Activated CD4-positive, alpha-beta T cell treated with anti-CD3 and anti-CD28 coated beads, Interleukin-2, amount 50 U/mL, for 24 hours (primary cell): ENCODE measurements around the gene CD7.

Experiments
- DNase-seq, 2 donors: peaks; one replicate each; pipeline ENCODE4 v3.0.0-alpha.2; 2020; ENCODE audit warnings: low read depth in 1 of 2, low spot score in 1 of 2

The CD7 gene

GRCh38 chr17:82329683-82330321 is 12.4 kb upstream of the CD7 start:
- DNase-seq, result no peak

- DNase-seq, result no peak
Observed at GRCh38 chr17:82328994-82329507, 11.6 kb upstream of the CD7 start.

GRCh38 chr17:82328141-82328993 is 11.0 kb upstream of the CD7 start:
- DNase-seq, result no peak

DNA sequence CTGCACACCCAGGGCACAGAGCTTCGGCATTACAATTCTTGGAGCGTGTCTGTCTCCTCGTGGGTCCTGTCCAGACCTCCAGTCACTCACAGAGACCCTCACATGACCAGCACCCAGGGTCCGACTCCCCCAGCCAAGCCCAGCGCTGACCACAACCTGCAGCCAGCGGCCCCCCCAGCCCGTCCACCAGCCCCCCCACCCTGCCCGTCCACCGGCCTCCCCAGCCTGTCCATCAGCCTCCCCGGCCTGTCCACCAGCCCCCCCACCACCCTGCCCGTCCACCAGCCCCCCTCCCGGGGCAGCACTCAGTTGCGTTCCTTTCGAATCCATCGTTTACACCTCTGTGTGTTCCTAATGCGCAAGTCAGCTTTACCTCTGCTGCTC is 10.3 kb upstream of the CD7 start:
- DNase-seq, result no peak

GRCh38 chr17:82327289-82327688 is 9.9 kb upstream of the CD7 start:
- no peak for DNase-seq

- no peak for DNase-seq
Observed at GRCh38 chr17:82325286-82326180, 8.1 kb upstream of the CD7 start.

- DNase-seq, result no peak
Observed at GRCh38 chr17:82324566-82325285, 7.3 kb upstream of the CD7 start.

DNA sequence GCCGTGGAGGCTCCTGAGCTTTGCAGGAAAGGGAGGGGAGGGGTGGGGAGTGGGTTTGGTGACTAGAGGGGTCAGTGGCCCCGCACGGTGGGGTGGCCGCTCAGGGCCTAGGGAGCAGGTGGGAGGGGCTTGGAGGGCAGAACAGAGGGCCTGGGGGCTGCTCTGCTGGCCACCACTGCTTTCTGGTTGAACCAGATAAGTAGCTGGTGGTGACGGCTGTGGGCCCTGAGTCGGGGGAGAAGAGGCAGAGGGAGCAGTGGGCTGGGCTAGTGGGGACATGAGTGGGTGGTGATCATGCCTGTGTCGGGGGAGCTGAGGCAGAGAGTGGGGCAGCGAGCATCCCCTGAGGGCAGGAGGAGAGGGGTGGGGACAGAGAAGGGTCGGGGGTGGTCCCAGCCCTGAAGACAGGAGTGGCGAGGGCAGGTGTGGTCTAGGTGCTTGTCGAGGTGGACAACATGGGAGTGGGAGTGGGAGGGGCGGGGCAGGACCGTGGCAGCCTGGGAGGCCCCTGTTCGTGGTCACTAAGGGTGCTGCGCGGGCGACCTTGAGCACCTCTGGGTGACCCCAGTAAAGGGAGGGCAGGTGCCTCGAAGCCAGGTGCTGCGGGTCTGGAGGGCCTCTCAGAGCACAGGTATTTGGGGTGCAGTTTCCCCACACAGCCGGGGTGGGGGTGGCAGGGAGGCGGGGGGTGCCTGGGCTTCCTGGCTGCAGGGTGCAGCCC is 6.3 kb upstream of the CD7 start:
- no peak for DNase-seq

GRCh38 chr17:82322526-82323453 is 5.4 kb upstream of the CD7 start:
- DNase-seq, result no peak

- no peak for DNase-seq
Observed at GRCh38 chr17:82321947-82322466, 4.6 kb upstream of the CD7 start.

DNA sequence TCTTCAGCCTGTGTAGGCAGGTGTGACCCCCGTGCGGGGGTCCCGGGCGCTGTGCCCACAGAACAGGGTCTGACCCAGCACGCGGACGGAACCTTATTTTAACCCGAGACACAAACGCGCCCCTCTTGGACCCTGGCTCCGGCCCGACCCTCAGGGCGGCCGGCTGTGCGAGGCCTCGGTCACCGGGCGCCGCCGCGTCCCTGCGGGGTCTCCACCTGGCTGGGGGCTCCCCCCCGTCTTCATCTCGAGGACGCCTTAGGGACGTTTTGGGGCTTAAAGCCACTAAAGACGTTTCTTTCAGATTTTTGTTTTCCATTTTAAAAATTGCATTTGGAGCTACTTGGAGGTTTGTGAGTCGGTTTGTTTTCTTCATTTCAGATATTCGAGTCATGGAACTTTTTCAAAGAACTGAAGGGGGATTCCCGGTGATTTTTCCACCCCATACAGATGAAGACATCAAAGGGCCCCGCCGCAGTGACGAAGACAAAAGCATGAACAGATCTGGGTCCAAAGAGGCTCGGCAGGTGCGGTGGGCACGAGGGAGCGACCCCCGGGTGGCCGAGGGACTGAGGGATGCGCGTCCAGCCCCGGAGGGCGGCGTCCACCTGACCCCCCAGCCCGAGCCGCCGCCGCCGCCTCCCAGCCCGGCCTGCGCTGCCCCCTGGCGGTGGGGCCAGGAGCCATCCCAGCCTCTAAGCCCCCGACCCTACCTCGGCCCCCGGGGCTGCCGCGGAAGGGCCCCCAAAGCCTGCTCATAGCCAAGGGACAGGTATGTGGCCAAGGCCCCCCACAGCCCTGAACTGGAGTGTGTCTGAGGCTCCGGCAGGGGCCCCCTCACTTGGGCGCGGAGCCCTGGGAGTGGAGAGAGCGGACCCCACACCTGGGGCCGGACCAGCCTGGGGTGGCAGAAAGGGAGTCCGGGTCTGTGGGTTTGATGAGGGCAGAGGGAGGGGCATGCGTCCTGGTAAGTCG is 3.8 kb upstream of the CD7 start:
- DNase-seq, result peak; percentile 73 to 81

- no peak for DNase-seq
Observed at GRCh38 chr17:82320140-82320840, 2.9 kb upstream of the CD7 start.

DNA sequence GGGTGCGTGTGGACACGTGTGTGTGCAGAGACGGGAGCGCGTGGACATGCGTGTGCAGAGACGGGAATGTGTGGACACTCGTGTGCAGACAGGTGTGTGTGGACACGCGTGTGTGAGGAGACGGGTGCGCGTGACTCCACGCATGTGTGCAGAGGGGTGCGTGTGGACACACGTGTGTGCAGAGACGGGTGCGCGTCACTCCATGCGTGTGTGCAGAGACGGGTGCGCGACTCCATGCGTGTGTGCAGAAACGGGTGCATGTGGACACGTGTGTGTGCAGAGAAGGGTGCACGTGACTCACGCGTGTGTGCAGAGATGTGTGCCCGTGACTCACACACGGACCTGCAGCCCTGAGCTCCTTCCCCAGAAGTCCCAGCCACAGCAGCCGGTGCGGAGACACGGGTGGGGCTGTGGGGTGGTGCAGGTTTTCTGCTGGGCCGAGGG is 2.2 kb upstream of the CD7 start:
- no peak for DNase-seq

DNA sequence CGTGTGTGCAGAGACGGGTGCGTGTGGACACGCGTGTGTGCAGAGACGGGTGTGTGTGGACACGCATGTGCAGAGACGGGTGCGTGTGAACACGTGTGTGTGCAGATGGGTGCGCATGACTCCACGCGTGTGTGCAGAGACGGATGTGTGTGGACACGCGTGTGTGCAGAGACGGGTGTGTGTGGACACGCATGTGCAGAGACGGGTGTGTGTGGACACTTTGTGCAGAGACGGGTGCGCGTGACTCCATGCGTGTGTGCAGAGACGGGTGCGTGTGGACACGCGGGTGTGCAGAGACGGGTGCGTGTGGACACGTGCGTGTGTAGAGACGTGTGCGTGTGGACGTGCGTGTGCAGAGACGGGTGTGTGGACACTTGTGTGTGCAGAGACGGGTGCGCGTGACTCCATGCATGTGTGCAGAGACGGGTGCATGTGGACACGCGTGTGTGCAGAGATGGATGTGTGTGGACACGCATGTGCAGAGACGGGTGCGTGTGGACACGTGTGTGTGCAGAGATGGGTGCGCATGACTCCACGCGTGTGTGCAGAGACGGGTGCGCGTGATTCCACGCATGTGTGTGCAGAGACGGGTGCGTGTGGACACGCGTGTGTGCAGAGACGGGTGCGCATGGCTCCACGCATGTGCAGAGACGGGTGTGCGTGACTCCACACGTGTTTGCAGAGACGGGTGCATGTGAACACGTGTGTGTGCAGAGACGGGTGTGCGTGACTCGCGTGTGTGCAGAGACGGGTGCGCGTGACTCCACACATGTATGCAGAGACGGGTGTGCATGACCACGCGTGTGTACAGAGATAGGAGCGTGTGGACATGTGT is 1.6 kb upstream of the CD7 start:
- DNase-seq, result no peak

DNA sequence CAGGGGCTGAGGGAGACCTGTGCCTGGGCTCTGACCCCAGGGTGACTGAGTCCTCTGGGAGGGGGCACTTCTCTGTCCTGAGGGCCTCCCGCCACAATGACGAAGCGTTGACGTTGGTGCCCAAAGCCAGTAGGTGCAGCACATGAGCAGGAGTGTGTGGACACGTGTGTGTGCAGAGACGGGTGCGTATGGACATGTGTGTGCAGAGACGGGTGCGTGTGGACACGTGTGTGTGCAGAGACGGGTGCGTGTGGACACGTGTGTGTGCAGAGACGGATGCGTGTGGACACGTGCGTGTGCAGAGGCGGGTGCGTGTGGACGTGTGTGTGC is 726 bp upstream of the CD7 start:
- DNase-seq, result no peak

DNA sequence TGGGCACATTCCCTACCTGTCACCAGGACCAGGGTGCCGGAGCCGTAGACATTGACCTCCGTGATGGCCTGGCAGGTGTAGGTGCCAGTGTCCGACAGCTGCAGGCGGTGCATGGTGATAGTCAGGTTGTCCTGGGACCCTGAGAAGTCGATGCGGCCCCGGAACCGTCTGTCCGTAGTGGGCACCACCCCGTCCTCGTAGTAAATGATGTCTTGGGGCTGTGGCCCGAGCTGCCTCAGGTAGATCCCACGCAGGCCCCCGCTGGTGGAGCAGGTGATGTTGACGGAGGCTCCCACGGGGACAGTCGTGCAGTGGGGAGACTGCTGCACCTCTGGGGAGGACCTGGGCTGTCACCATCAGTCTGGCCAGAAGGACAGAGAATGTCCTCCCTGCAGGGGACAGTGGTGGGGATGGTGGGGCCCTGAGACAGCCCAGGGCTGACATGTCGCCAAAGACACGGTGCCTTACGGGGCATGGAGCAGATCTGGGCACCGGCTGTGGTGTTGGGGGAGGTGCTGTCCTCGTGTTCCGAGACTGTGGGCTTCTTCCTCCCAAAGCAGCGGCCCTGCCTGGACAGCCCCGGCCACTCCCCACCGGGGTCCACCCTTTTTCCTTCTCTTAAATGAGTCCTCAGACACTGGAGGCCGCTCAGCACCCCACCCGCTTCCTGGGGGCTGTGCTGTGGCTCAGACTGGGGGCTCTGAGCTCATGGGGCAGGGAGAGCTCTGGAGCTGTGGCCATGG is 586 bp downstream of the CD7 start:
- DNase-seq, result no peak
